Sigmoid colon (tissue), 7 donors: ENCODE measurements around the gene GSTO2. TPM values are rescaled to one million over a fixed set of nuclear protein-coding genes. Genes with fewer than 3 reads are reported as not detected.
A peak's percentile ranks its signal among the peaks of the same experiment; 100 is the strongest.

Experiments used
- DNase-seq: peaks from one replicate; pipeline ENCODE4 v3.0.0-alpha.2; 2019
- H3K27ac ChIP-seq, 4 donors: fragments of 200-600 bp; sonication (generic); one replicate each; pipeline ENCODE4 v1.5.1; 2016 to 2019; ENCODE audit warnings: mild to moderate bottlenecking in 1 of 4
- H3K27me3 ChIP-seq, 3 donors: fragments of 200-600 bp; sonication (generic); one replicate each; pipeline ENCODE4 v1.5.1; 2019; ENCODE audit warnings: mild to moderate bottlenecking in 1 of 3
- H3K36me3 ChIP-seq, 4 donors: fragments of 200-600 bp; sonication (generic); one replicate each; pipeline ENCODE4 v1.5.1; 2016 to 2019
- H3K4me1 ChIP-seq, 4 donors: fragments of 200-600 bp; sonication (generic); one replicate each; pipeline ENCODE4 v1.5.1; 2017 to 2019
- H3K4me3 ChIP-seq, 4 donors: fragments of 200-600 bp; sonication (generic); one replicate each; pipeline ENCODE4 v1.5.1; 2017 to 2019; ENCODE audit warnings: mild to moderate bottlenecking in 2 of 4, moderate library complexity in 1 of 4
- H3K9me3 ChIP-seq, 4 donors: fragments of 200-600 bp in 3 of 4; sonication (generic) in 3 of 4; one replicate each; pipeline versions ENCODE4 v1.5.1 to v1.6.1; 2013 to 2019
- EP300 ChIP-seq, 4 donors: sonication (generic); formaldehyde crosslinking; IDR thresholded peaks; one replicate each; pipeline ENCODE4 v1.6.1; 2017; ENCODE audit warnings: antibody characterized with exemption in 4 of 4
- POLR2A ChIP-seq, 2 donors: fragments of 450-650 bp; IDR thresholded peaks; one replicate each; pipeline ENCODE4 v1.6.1; 2016; ENCODE audit warnings: antibody characterized with exemption in 2 of 2, mild to moderate bottlenecking in 2 of 2, moderate library complexity in 2 of 2
- POLR2AphosphoS5 ChIP-seq, 4 donors: sonication (generic); formaldehyde crosslinking; IDR thresholded peaks; one replicate each; pipeline ENCODE4 v1.6.1; 2017; ENCODE audit warnings: antibody characterized with exemption in 4 of 4
- WGBS, 2 donors: extraction: QIAGEN DNeasy Blood & Tissue Kit; methylation state at CpG; one replicate each; pipeline ENCODE4 v1.1.7; 2013; 5-methylcytosine and 5-hydroxymethylcytosine counted together
- intact Hi-C: fragments of 100-400 bp; cut with DNase I; formaldehyde crosslinking; loops from one replicate; pipeline ENCODE4 v1.15.1; 2023
- polyA plus RNA-seq, 3 donors: library from polyadenylated mRNA; stranded (reverse); fragments of 200-250 nt; gene quantifications; one replicate each; pipeline ENCODE4 v1.2.3, GENCODE V29; 2013
- total RNA-seq, 4 donors: library from RNA; depleted of rRNA; stranded (reverse); fragments of >200 nt; gene quantifications; one replicate each; pipeline ENCODE4 v1.1.0, GENCODE V29; 2016
- TF ChIP-seq, protein P1 (sequence below), 4 experiments: fragments of 450-650 bp in 3 of 4; fragments of 200-600 bp in 1 of 4; IDR thresholded peaks; one replicate each; pipeline ENCODE4 v1.5.1; 2016 to 2019; ENCODE audit warnings: antibody characterized with exemption in 4 of 4, mild to moderate bottlenecking in 3 of 4, moderate library complexity in 2 of 4
- donor health status: healthy with polysubstance abuse.
- donor health status: Bipolar disorder and iron deficiency.
- donor health status: healthy.

The GSTO2 gene
- total and polyA plus RNA-seq, 7 donors = 0.68 to 13.2 (median 2.1) TPM

DNA sequence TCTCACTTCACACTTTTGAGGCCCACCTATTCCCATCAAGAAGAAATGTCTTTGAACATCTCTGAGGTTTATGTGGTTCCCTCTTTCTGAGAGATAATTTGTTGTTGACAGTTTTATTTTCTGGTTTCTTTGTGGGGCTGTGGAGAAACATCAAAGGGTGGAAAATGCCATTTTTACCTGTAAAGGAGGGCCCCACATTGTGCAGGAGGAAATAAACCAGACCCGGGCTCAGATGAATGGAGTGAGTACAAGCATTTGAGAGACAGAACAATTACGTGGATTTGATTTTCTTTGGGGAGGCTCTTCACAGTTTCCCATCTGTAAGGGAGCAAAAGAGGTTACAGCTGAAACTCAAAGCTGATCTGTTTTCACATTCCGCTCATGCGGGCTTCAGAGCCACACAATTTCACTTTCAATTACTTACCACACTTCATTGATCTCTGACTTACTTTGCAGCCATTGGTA, 39.5 kb downstream of the GSTO2 start:
- TF ChIP-seq POLR2AphosphoS5 (IDR thresholded peaks at IDR 0.05) = no peak
- TF ChIP-seq POLR2A (IDR thresholded peaks at IDR 0.05) = no peak
- TF ChIP-seq, protein P1, sequence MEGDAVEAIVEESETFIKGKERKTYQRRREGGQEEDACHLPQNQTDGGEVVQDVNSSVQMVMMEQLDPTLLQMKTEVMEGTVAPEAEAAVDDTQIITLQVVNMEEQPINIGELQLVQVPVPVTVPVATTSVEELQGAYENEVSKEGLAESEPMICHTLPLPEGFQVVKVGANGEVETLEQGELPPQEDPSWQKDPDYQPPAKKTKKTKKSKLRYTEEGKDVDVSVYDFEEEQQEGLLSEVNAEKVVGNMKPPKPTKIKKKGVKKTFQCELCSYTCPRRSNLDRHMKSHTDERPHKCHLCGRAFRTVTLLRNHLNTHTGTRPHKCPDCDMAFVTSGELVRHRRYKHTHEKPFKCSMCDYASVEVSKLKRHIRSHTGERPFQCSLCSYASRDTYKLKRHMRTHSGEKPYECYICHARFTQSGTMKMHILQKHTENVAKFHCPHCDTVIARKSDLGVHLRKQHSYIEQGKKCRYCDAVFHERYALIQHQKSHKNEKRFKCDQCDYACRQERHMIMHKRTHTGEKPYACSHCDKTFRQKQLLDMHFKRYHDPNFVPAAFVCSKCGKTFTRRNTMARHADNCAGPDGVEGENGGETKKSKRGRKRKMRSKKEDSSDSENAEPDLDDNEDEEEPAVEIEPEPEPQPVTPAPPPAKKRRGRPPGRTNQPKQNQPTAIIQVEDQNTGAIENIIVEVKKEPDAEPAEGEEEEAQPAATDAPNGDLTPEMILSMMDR (IDR thresholded peaks at IDR 0.05) = no peak
- no peak for TF ChIP-seq EP300 (IDR thresholded peaks at IDR 0.05)
- H3K4me3 ChIP-seq = no peak overlapping the region
- no peaks in the 10 kb centered on the region for H3K27me3 ChIP-seq
- intact Hi-C loops = no loop called here
- 58 to 80% methylated on average over 4 of the region's 4 CpGs for WGBS, 2 donors
- H3K4me1 ChIP-seq = peaks cover 0 to 17% (median 6%) of the 10 kb centered on the region in 4 donors
- H3K27ac ChIP-seq = peak overlapping the region in 1 of 4 donors; percentile 17
- DNase-seq = peak; percentile 29
- peaks cover 0 to 26% (median 12%) of the 10 kb centered on the region in 4 donors for H3K36me3 ChIP-seq
- H3K9me3 ChIP-seq = no peaks in the 10 kb centered on the region

DNA sequence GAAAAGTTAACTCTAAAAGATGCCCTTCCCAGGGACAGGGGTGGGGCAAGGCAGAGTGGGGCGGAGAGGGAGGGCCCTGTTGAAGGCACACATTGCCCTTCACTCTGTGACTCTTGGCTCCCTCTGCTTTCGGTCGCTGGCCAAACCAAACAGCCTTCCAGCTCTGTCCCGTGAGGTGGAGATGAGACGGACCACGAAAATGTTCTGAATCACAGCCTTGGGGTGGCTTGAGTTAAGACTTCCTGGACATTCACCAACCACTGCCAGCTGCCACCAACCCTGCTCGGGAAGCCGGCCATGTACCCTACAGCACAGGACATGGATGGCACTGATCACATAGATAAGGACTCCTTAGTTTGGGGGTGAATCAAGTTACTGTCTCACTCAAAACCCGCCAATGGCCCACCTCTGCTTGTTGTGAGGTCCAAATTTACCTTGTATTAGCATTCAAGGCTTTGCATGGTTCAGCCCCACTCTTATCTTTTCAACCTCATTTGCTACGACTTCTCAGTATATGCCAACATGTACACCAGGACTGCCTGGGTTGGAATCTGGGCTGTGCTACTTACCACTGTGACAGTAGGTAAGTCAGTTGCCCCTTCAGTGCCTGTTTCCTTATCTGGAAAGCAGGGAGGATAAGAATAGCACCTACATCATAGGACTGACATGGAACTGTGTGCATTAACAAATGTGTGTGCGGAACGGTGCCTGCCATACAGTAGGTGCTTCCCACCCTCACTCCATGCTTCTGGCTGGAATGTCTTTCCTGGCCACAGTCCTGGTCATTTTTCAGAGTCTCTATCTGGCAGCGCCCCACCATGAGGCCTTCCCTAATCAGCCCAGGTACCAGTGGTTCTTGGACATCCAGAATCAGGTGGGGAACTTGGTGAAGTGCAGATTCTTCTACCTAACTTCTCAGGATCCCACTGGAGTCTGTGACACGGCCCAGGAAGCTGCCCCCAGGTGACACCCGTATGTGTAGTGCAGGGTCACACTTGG, 41.3 kb downstream of the GSTO2 start:
- TF ChIP-seq EP300 (IDR thresholded peaks at IDR 0.05) (no peak), POLR2AphosphoS5 (IDR thresholded peaks at IDR 0.05) (peak in 2 of 4 donors; percentile 4 to 8)
- H3K9me3 ChIP-seq = no peaks in the 10 kb centered on the region
- no peak overlapping the region for H3K4me3 ChIP-seq
- peak overlapping the region in 2 of 4 donors; percentile 27 to 55 for H3K27ac ChIP-seq
- 89 to 92% methylated on average over 15 of the region's 15 CpGs for WGBS, 2 donors
- peak; percentile 67 for DNase-seq
- no peaks in the 10 kb centered on the region for H3K27me3 ChIP-seq
- peaks cover 16 to 44% (median 29%) of the 10 kb centered on the region in 4 donors for H3K36me3 ChIP-seq
- intact Hi-C loops = no loop called here
- H3K4me1 ChIP-seq = peaks cover 0 to 16% (median 6%) of the 10 kb centered on the region in 4 donors

DNA sequence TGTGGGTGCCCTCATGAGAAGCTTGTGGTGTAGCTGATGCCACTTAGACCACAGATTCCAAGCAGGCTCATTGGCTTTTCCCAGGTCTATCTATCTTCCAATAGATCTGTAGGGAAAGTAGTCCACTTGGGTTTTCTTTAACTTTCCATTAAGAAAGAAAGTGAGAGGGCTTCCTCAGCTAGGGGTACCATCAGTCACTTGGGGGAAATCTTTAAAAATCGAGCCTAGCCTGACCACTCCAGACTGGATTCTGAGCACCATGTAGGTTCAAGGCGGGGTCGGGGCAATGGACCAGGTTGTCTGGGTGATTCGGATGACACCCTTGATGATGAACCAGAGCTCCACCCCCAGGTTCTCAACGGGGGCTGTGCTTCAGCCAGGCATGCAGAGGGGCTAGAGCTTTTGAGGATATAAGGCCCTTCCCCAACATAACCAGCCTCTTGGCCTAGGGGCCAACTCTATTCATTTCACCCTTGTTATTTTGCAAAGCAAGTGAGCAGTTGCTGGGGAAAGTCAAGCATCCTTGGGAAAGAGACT, 42.3 kb downstream of the GSTO2 start:
- peaks cover 0 to 12% (median 3%) of the 10 kb centered on the region in 4 donors for H3K4me1 ChIP-seq
- intact Hi-C loops = no loop called here
- H3K9me3 ChIP-seq = no peaks in the 10 kb centered on the region
- H3K27ac ChIP-seq = no peak overlapping the region
- peaks cover 19 to 49% (median 35%) of the 10 kb centered on the region in 4 donors for H3K36me3 ChIP-seq
- DNase-seq = peak; percentile 55
- WGBS, 2 donors = 86% methylated on average over 5 of the region's 5 CpGs
- no peak overlapping the region for H3K4me3 ChIP-seq
- TF ChIP-seq, protein P1 (IDR thresholded peaks at IDR 0.05) = no peak
- TF ChIP-seq POLR2AphosphoS5 (IDR thresholded peaks at IDR 0.05) = peak in 1 of 4 donors; percentile 1
- no peaks in the 10 kb centered on the region for H3K27me3 ChIP-seq

DNA sequence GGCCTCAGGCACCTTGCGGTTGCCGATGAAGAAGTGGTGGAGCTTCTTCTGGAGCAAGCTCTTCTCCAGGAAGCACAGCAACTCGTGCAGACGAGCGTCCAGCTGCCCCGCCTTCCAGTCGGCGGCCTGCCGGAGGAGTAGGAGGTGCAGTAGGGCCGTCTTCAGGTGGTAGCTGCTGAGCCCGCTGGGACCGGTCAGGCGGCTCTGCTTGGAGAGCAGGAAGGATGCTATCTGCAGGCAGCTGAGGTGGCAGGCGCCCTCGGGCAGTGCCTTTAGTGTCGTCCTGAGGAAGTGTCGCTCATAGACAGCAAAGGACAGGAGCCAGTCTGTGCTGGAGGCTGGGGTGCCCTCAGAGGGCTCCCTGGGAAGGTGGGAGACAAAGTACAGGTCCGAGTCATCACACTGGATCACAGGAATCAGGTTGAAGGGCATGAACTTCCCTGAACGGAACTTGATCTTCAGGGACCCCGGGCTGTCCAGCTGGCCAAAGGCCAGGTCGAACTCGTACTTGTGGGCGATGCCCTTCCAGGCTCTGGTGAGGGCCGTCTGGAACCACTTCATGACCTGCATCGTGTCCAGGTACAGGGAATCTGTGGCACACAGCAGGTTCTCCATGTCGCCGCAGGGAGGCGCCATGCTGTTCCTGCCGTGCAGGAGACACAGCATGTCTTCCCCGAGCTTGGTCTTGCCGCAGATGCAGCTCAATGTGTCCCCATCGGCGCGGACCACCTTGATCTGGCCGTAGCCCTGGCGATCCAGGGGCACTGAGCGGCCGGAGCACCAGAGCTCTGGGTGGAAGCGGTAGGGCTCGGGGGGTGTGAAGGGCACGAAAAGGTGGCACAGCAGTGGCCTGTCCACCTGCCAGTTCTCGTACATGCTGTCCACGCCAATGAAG, 45.9 kb downstream of the GSTO2 start:
- peaks cover 19 to 49% (median 35%) of the 10 kb centered on the region in 4 donors for H3K36me3 ChIP-seq
- H3K4me1 ChIP-seq = peaks cover 0 to 47% (median 36%) of the 10 kb centered on the region in 4 donors
- TF ChIP-seq, protein P1 (IDR thresholded peaks at IDR 0.05) = no peak
- TF ChIP-seq EP300 (IDR thresholded peaks at IDR 0.05) (no peak), POLR2AphosphoS5 (IDR thresholded peaks at IDR 0.05) (no peak), POLR2A (IDR thresholded peaks at IDR 0.05) (no peak)

More for the DNA sequence above, 45.9 kb downstream of the GSTO2 start:
- WGBS, 2 donors = 95 to 96% methylated on average over 43 of the region's 43 CpGs
- no peak overlapping the region for H3K4me3 ChIP-seq
- intact Hi-C loops = no loop called here
- no peaks in the 10 kb centered on the region for H3K27me3 ChIP-seq
- no peak overlapping the region for H3K27ac ChIP-seq
- DNase-seq = peak; percentile 63
- no peaks in the 10 kb centered on the region for H3K9me3 ChIP-seq
